Measurements from ENCODE around the gene SRRM4. TPM values are rescaled to one million over a fixed set of nuclear protein-coding genes. Genes with fewer than 3 reads are reported as not detected.

Gene SRRM4
- total and polyA plus RNA-seq, 8 donors: 0.05 to 0.48 (median 0.39) TPM; not detected in 1

DNA sequence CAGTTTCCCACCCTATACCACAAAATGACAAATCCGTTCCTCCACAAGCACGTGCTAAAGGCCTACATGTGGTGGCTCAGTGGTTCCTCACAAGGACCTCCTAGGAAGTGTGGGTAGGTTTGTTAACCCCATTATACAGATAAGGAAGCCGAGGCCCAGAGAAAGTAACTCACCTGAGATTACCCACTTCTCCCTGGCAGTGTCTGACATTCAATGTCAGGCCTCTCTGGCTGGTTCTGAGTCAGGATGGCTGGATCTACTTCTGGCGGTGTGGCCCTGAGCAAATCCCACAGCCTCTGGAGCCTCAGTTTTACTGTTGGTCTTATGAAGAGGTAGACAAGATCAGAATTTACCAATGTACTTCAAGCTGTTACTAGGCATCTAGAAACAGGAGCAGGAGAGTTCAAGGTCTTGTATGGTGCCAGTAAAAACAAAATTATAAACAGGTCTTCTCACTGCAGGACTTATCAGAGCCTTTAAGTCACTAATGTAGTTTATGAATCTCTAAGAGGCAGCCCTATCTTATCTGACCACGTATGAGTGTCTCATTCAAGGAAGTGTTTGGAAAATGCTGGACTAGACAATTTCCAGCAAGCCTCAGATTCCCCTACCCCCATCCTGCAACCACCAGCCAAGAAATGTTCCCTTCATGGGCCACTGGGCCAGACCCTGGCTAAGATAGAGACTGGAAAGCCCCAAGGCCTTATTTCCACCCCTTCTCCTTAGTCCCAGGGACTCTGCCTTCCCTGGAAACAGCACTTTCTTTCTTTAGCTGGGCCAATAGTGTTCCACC lies 201.6 kb downstream of the SRRM4 start:
- H3K36me3 ChIP-seq: peaks cover 0 to 11% of the 10 kb centered on the region in 2 donors
- peaks cover 0 to 10% of the 10 kb centered on the region in 2 donors for H3K27me3 ChIP-seq
- peak overlapping the region in 1 of 2 donors; percentile 67 for H3K4me3 ChIP-seq
- peaks cover 5 to 42% of the 10 kb centered on the region in 2 donors for H3K4me1 ChIP-seq
- DNase-seq: peak in 1 of 4 donors; percentile 49
- no peaks in the 10 kb centered on the region for H3K9me3 ChIP-seq
- ATAC-seq: no peak
- intact Hi-C loops (cut with DNase I): no loop called here
- H3K27ac ChIP-seq: peak overlapping the region; percentile 63 to 66
- TF ChIP-seq, protein P1, sequence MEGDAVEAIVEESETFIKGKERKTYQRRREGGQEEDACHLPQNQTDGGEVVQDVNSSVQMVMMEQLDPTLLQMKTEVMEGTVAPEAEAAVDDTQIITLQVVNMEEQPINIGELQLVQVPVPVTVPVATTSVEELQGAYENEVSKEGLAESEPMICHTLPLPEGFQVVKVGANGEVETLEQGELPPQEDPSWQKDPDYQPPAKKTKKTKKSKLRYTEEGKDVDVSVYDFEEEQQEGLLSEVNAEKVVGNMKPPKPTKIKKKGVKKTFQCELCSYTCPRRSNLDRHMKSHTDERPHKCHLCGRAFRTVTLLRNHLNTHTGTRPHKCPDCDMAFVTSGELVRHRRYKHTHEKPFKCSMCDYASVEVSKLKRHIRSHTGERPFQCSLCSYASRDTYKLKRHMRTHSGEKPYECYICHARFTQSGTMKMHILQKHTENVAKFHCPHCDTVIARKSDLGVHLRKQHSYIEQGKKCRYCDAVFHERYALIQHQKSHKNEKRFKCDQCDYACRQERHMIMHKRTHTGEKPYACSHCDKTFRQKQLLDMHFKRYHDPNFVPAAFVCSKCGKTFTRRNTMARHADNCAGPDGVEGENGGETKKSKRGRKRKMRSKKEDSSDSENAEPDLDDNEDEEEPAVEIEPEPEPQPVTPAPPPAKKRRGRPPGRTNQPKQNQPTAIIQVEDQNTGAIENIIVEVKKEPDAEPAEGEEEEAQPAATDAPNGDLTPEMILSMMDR (IDR thresholded peaks at IDR 0.05): no peak

GRCh38 chr12:119183942-119184695 lies 202.8 kb downstream of the SRRM4 start:
- DNase-seq (no peak), ATAC-seq (no peak)
- intact Hi-C loops (cut with DNase I): no loop called here
- Histone ChIP-seq H3K36me3 (peaks cover 0 to 14% of the 10 kb centered on the region in 2 donors), H3K9me3 (no peaks in the 10 kb centered on the region), H3K27ac (peak overlapping the region; percentile 63 to 66), H3K4me3 (peak overlapping the region in 1 of 2 donors; percentile 67), H3K27me3 (peaks cover 0 to 1% of the 10 kb centered on the region in 2 donors), H3K4me1 (peaks cover 5 to 50% of the 10 kb centered on the region in 2 donors)
- TF ChIP-seq, protein P1 (IDR thresholded peaks at IDR 0.05): no peak

DNA sequence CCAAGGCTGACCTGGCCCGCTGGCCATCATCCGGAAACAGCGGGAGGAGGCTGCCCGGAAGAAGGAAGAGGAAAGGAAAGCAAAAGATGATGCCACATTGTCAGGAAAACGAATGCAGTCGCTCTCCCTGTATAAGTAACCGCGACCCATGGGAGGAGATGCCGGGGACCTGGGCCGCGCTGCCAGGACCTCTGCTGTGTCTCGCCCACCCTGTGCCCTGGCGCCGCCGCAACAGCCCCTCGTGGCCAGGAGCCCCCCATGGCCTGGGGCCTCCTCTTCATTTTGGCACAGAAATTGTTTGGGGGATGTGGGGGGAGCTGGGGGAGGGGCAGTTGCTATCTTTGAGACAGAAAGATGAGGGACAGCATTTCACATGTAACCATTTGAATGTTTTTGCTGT lies 213.9 kb downstream of the SRRM4 start:
- Histone ChIP-seq H3K27me3 (no peaks in the 10 kb centered on the region), H3K9me3 (no peaks in the 10 kb centered on the region), H3K27ac (no peak overlapping the region), H3K4me3 (no peak overlapping the region), H3K4me1 (peaks cover 0 to 3% of the 10 kb centered on the region in 2 donors), H3K36me3 (peaks cover 0 to 39% of the 10 kb centered on the region in 2 donors)
- TF ChIP-seq, protein P1 (IDR thresholded peaks at IDR 0.05): no peak
- intact Hi-C loops (cut with DNase I): no loop called here
- ATAC-seq: no peak
- DNase-seq: no peak

- no peak overlapping the region for H3K27ac ChIP-seq
- DNase-seq (no peak), ATAC-seq (no peak)
- no peaks in the 10 kb centered on the region for H3K9me3 ChIP-seq
- TF ChIP-seq, protein P1 (IDR thresholded peaks at IDR 0.05): no peak
- intact Hi-C loops (cut with DNase I): no loop called here
- H3K4me3 ChIP-seq: no peak overlapping the region
- peaks cover 0 to 26% of the 10 kb centered on the region in 2 donors for H3K36me3 ChIP-seq
- no peaks in the 10 kb centered on the region for H3K27me3 ChIP-seq
- H3K4me1 ChIP-seq: peaks cover 8 to 10% of the 10 kb centered on the region in 2 donors
Observed at GRCh38 chr12:119198440-119198839, 217.1 kb downstream of the SRRM4 start.

DNA sequence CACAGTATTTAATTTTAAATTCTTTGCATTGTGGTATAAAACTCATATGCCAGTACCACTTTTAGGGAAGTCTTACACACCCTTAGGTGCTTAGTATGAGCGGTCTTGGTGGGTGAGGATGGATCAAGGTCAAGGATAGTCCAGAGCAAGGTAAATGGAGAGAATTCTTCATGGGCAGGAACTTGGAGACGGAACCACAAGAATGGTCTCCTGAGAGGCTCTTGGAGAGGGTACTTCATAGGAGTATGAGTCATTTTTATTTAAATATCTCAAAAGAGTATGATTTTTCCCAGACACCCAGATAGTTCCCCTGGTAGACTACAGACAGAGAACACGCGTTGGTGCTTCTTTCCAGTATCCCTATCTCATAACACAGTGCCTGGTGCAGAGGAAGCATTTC lies 219.3 kb downstream of the SRRM4 start:
- Histone ChIP-seq H3K27ac (no peak overlapping the region), H3K9me3 (no peaks in the 10 kb centered on the region), H3K36me3 (peaks cover 0 to 5% of the 10 kb centered on the region in 2 donors), H3K27me3 (no peaks in the 10 kb centered on the region), H3K4me1 (peaks cover 8 to 14% of the 10 kb centered on the region in 2 donors), H3K4me3 (no peak overlapping the region)
- TF ChIP-seq, protein P1 (IDR thresholded peaks at IDR 0.05): no peak
- peak; percentile 67 for ATAC-seq
- intact Hi-C loops (cut with DNase I): no loop called here
- no peak for DNase-seq
